Ishikawa (cell line): Measurements from ENCODE around the gene PPP3CB.

ENCODE experiments used
- CEBPB ChIP-seq: IDR thresholded peaks from 2 replicates; pipeline ENCODE4 v1.6.1; 2012
- CREB1 ChIP-seq: IDR thresholded peaks from 2 replicates; pipeline ENCODE4 v1.6.1; 2012; ENCODE audit warnings: low read depth
- EGR1 ChIP-seq: IDR thresholded peaks from 2 replicates; pipeline ENCODE4 v1.6.1; 2012
- EP300 ChIP-seq: IDR thresholded peaks from 2 replicates; pipeline ENCODE4 v1.6.1; 2012; ENCODE audit warnings: borderline replicate concordance
- FOXM1 ChIP-seq: IDR thresholded peaks from 2 replicates; pipeline ENCODE4 v1.6.1; 2012; ENCODE audit warnings: low read depth, borderline replicate concordance
- NFIC ChIP-seq: IDR thresholded peaks from 2 replicates; pipeline ENCODE4 v1.6.1; 2012
- RAD21 ChIP-seq: IDR thresholded peaks from 2 replicates; pipeline ENCODE4 v1.6.1; 2012; ENCODE audit warnings: low read depth
- TAF1 ChIP-seq: IDR thresholded peaks from 2 replicates; pipeline ENCODE4 v1.6.1; 2012; ENCODE audit warnings: low read depth, mild to moderate bottlenecking
- TCF12 ChIP-seq: IDR thresholded peaks from 2 replicates; pipeline ENCODE4 v1.6.1; 2012; ENCODE audit warnings: low read depth
- TEAD4 ChIP-seq: IDR thresholded peaks from 2 replicates; pipeline ENCODE4 v1.6.1; 2012
- YY1 ChIP-seq: IDR thresholded peaks from 2 replicates; pipeline ENCODE4 v1.6.1; 2012; ENCODE audit warnings: low read depth
- ZBTB7A ChIP-seq: IDR thresholded peaks from 2 replicates; pipeline ENCODE4 v1.6.1; 2012; ENCODE audit warnings: low read depth
- TF ChIP-seq, protein P1 (sequence below): IDR thresholded peaks from 2 replicates; pipeline ENCODE4 v1.6.1; 2012
- TF ChIP-seq, protein P2 (sequence below): IDR thresholded peaks from 2 replicates; pipeline ENCODE4 v1.6.1; 2012
- TF ChIP-seq, protein P3 (sequence below): IDR thresholded peaks from 2 replicates; pipeline ENCODE4 v1.6.1; 2012; ENCODE audit warnings: low read depth, mild to moderate bottlenecking

PPP3CB gene

DNA sequence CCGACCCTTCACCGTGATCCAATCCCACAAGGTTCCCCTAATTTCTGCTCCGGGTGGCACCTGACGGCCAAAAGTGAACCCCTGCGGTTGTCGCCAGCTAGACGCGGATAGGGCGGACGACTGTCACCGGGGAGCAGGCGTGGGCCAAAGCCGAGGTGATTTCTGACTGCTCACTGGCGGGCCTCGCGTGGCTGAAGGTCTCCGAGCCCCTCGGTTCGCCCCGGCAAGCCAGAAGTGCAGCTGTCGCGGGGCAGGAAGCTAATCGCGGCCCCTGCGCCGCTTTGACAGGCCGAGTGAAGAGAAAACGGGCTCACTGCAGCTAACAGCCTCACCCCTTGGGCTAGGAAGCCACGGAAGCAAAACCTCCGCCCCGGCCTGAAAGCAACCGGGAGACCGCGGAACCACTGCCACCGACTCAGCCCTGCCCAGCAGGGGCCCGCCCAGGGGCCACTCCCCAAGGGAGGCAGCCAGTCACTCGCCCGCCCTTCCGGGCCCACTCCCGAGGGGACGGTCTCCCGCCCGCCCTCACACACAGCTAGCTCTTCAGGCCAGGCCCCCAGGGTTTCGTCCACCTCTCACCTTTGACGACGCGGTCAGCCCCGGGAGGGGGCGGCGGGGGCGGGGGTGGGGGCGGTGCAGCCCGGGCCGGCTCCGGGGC is 469 bp downstream of the PPP3CB start:
- TF ChIP-seq, protein P1, sequence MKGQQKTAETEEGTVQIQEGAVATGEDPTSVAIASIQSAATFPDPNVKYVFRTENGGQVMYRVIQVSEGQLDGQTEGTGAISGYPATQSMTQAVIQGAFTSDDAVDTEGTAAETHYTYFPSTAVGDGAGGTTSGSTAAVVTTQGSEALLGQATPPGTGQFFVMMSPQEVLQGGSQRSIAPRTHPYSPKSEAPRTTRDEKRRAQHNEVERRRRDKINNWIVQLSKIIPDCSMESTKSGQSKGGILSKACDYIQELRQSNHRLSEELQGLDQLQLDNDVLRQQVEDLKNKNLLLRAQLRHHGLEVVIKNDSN = no peak; the same call in 1 of the 2 replicates
- TF ChIP-seq CEBPB (no peak), RAD21 (0 out of 2 replicates have a peak, but pooled peaks have one; percentile 9), TEAD4 (no peak), EGR1 (no peak), YY1 (0 out of 2 replicates have a peak, but pooled peaks have one; percentile 4), TCF12 (no peak; the same call in 1 of the 2 replicates), NFIC (0 out of 2 replicates have a peak, but pooled peaks have one; percentile 32), CREB1 (no peak), EP300 (no peak), FOXM1 (no peak), TAF1 (peak; percentile 72), ZBTB7A (peak; percentile 90)
- TF ChIP-seq, protein P2, sequence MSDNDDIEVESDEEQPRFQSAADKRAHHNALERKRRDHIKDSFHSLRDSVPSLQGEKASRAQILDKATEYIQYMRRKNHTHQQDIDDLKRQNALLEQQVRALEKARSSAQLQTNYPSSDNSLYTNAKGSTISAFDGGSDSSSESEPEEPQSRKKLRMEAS = peak; percentile 13
- TF ChIP-seq, protein P3, sequence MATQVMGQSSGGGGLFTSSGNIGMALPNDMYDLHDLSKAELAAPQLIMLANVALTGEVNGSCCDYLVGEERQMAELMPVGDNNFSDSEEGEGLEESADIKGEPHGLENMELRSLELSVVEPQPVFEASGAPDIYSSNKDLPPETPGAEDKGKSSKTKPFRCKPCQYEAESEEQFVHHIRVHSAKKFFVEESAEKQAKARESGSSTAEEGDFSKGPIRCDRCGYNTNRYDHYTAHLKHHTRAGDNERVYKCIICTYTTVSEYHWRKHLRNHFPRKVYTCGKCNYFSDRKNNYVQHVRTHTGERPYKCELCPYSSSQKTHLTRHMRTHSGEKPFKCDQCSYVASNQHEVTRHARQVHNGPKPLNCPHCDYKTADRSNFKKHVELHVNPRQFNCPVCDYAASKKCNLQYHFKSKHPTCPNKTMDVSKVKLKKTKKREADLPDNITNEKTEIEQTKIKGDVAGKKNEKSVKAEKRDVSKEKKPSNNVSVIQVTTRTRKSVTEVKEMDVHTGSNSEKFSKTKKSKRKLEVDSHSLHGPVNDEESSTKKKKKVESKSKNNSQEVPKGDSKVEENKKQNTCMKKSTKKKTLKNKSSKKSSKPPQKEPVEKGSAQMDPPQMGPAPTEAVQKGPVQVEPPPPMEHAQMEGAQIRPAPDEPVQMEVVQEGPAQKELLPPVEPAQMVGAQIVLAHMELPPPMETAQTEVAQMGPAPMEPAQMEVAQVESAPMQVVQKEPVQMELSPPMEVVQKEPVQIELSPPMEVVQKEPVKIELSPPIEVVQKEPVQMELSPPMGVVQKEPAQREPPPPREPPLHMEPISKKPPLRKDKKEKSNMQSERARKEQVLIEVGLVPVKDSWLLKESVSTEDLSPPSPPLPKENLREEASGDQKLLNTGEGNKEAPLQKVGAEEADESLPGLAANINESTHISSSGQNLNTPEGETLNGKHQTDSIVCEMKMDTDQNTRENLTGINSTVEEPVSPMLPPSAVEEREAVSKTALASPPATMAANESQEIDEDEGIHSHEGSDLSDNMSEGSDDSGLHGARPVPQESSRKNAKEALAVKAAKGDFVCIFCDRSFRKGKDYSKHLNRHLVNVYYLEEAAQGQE = no peak

DNA sequence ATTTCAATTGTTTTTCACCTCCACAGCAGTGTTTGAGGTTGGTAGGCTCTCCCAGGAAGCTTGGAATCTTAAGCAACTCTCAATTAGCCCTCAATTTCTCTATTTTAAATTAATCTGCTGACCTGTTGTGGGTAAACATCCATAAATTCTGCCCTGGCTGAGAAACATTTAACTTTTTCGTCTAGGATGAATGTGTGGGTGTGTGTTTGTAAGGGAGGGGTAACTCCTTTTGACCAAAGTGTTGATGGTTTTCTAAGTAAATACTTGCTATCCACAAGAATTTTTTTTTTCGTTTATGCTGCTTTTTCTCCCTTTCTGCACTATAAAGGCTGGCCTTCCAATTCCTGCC is 973 bp downstream of the PPP3CB start:
- TF ChIP-seq TCF12 = no peak
- TF ChIP-seq, protein P2 = no peak
- no peak for TF ChIP-seq EGR1
- no peak for TF ChIP-seq CREB1
- TF ChIP-seq, protein P3 = no peak
- TF ChIP-seq FOXM1 = no peak
- no peak for TF ChIP-seq TAF1
- TF ChIP-seq, protein P1 = no peak
- TF ChIP-seq NFIC = no peak
- TF ChIP-seq RAD21 = no peak
- TF ChIP-seq ZBTB7A = no peak
- TF ChIP-seq EP300 = no peak
- no peak for TF ChIP-seq CEBPB
- TF ChIP-seq TEAD4 = no peak

DNA sequence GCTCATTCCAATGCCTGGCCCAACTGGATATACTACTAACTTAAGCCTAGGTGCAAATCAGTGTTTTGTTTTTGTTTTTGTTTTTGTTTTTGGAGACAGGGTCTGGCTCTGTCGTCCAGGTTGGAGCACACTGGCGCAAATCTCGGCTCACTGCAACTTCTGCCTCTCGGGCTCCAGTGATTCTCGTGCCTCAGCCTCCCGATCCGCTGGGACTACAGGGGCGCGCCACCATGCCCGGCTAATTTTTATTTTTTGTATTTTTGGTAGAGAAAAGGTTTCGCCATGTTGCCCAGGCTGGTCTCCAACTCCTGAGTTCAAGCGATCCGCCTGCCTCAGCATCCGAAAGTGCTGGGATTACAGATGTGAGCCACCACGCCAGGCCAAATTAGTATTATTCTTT is 1.6 kb downstream of the PPP3CB start:
- TF ChIP-seq, protein P1 = no peak
- TF ChIP-seq EP300 = no peak
- no peak for TF ChIP-seq FOXM1
- TF ChIP-seq, protein P2 = no peak
- no peak for TF ChIP-seq TAF1
- no peak for TF ChIP-seq TEAD4
- TF ChIP-seq RAD21 = no peak
- TF ChIP-seq ZBTB7A = no peak
- TF ChIP-seq CEBPB = no peak

DNA sequence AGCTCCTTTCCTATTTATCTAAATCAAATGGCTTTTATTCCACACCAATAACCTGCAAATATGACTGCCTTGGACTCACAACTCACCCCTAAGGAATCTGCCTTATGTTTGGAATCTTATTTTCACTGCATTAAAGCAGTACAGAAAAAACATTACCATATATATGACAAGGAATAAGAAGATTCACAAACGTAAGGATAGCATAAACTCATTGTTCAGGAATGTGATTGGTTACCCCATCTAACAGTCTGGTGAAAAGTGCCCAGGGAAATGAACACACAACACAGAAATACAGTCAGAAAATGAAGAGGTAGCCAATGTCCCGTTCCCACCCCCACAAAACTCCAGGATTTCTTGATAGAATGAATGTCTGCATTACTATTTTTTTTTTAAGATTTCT is 2.0 kb downstream of the PPP3CB start:
- TF ChIP-seq, protein P2 = no peak
- no peak for TF ChIP-seq TCF12
- no peak for TF ChIP-seq FOXM1
- TF ChIP-seq CEBPB = no peak
- no peak for TF ChIP-seq EGR1
- no peak for TF ChIP-seq RAD21
- TF ChIP-seq TEAD4 = no peak
- no peak for TF ChIP-seq TAF1
- no peak for TF ChIP-seq CREB1
- no peak for TF ChIP-seq NFIC
- TF ChIP-seq, protein P3 = no peak
- TF ChIP-seq EP300 = no peak
- TF ChIP-seq ZBTB7A = no peak
- TF ChIP-seq, protein P1 = no peak
- TF ChIP-seq YY1 = no peak
